MG63 (cell line): Measurements from ENCODE around the gene C1QL4. TPM values are rescaled to one million over a fixed set of nuclear protein-coding genes. Genes with fewer than 3 reads are reported as not detected.

Experiments used
- total RNA-seq: library from RNA; depleted of rRNA; stranded (reverse); fragments of >200 nt; shearing (Covaris generic); gene quantifications from 2 replicates; pipeline ENCODE4 v1.2.3, GENCODE V29; 2014; ENCODE audit warnings: low replicate concordance; rRNA removed

The C1QL4 gene
- total RNA-seq, 1 experiment from 2014 or later = 0.10 TPM

Other genes with a start within 250 kb of the C1QL4 start
- gene DHH, start 242.4 kb downstream of the C1QL4 start, total RNA-seq = not detected in 2 replicates
- 20.5 and 28.4 TPM in 2 replicates for gene LMBR1L, start 226.3 kb downstream of the C1QL4 start, total RNA-seq
- gene TUBA1B, start 205.8 kb downstream of the C1QL4 start, total RNA-seq = 2,940 and 4,183 TPM in 2 replicates
- gene TUBA1A, start 148.1 kb downstream of the C1QL4 start, total RNA-seq = 361 and 621 TPM in 2 replicates
- gene TUBA1C, start 72.1 kb downstream of the C1QL4 start, total RNA-seq = 289 and 585 TPM in 2 replicates
- gene PRPH, start 42.0 kb downstream of the C1QL4 start, total RNA-seq = 5.0 and 7.1 TPM in 2 replicates
- 24.3 and 37.3 TPM in 2 replicates for gene TROAP, start 13.9 kb downstream of the C1QL4 start, total RNA-seq
- 3.1 and 6.5 TPM in 2 replicates for gene DNAJC22, start 9.7 kb upstream of the C1QL4 start, total RNA-seq
- 32.5 and 43.8 TPM in 2 replicates for gene SPATS2, start 30.3 kb upstream of the C1QL4 start, total RNA-seq
- gene KCNH3, start 201.8 kb upstream of the C1QL4 start, total RNA-seq = not detected in 2 replicates
- 54.4 and 107 TPM in 2 replicates for gene MCRS1, start 231.0 kb upstream of the C1QL4 start, total RNA-seq